ENCODE data around the gene PDZRN4.
"Not testable (repeated sequence)": the region's sequence is repeated elsewhere in the genome, so short reads cannot be mapped to it uniquely, and the experiment has no call there.

The PDZRN4 gene

GRCh38 chr12:41280341-41281095 lies 92.4 kb downstream of the PDZRN4 start:
- in situ Hi-C loops (cut with HindIII; ENCODE audit: low sequenced_read_pairs), result not testable (repeated sequence)

- in situ Hi-C loops (cut with HindIII; ENCODE audit: low sequenced_read_pairs), result not testable (repeated sequence)
Observed at GRCh38 chr12:41285470-41285869, 97.3 kb downstream of the PDZRN4 start.

GRCh38 chr12:41286426-41286825 lies 98.3 kb downstream of the PDZRN4 start:
- in situ Hi-C loops (cut with HindIII; ENCODE audit: low sequenced_read_pairs), result no loop called here

DNA sequence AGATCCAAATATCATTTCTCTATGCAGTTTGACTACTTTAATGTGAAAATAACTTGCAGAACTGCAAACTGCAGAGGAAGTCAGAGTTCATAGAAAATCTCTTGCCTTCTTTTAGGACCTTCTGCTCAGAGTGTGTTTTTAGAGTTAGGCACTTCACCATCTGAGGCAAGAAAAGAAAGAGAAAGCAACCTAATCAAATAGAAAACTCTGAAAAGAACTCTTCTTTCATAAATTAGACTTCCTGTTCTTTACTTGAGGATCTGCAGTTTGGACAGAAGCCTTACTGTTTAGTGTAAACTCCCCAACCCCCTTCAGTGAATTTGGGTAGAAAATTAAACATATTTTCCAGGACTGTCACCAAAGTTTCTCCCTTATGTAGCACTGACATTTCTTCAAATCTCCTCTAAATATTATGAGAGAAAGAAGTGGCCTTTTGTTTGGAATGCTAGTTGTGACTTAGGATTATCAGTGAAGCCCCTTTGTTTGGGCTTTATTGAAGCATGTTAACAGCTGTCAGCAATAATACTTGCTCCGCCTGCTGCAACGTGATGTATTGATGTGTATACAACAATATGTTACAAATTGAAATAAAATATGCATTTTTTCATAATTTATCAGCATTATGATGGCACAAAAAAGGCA lies 99.5 kb downstream of the PDZRN4 start:
- in situ Hi-C loops (cut with HindIII; ENCODE audit: low sequenced_read_pairs), result no loop called here

- in situ Hi-C loops (cut with HindIII; ENCODE audit: low sequenced_read_pairs), result no loop called here
Observed at GRCh38 chr12:41288142-41288811, 100.2 kb downstream of the PDZRN4 start.

GRCh38 chr12:41289501-41289900 lies 101.4 kb downstream of the PDZRN4 start:
- in situ Hi-C loops (cut with HindIII; ENCODE audit: low sequenced_read_pairs), result no loop called here

DNA sequence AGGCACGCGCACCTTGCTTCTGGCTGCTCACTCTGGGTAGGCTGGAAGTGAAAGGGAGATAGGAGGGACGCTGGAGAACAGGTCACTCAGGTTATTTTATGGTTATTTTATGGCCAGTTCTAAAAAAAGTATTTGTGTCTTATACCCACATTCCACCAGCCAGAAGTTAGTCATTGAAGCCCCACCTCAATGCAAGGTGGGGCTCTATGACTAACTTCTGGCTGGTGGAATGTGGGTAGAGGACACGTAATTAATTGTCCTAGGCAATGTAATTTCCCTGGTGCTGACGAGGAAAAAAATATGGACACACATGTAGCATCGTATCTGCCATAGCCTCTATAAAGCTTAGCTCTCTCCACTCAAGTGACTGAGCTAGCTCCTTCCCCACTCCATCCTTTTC lies 104.9 kb downstream of the PDZRN4 start:
- in situ Hi-C loops (cut with HindIII; ENCODE audit: low sequenced_read_pairs), result no loop called here

DNA sequence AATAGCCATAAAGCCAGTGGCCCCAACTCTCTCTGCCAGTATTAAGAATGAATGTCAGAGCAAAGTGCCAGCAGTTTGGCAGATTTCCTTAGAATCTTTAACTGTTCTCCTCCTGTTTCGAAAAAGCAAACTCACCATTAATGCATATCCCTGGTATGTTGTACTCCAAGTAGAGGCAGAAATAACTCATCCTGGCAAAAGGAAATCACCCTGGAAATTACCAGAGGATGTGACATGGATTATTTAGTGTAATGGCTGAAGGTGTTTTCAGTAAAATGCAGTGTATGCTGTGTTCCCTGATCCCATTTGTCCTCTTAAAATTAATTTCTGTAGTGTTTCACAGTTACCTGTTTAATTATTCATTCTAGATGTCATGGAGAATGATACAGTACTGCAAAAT lies 105.3 kb downstream of the PDZRN4 start:
- in situ Hi-C loops (cut with HindIII; ENCODE audit: low sequenced_read_pairs), result no loop called here

GRCh38 chr12:41302979-41303403 lies 114.9 kb downstream of the PDZRN4 start:
- in situ Hi-C loops (cut with HindIII; ENCODE audit: low sequenced_read_pairs), result no loop called here

DNA sequence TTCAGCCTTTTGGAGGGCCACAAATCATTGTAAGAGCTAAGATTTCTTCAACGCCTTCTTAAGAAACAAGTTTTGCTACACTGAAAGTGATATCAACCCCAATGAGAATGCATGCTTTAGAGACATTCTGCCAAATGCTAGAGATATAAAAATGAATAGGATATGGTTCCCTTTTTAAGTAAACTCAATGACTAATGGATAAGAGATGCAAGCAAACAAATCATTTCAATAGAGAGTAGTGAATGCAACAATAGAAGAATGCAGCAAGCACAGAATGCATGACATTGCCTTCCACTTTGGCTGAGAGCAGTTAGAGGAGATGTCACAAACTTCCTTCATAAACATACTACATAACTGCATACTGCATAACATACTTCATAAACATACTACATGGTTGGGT lies 116.4 kb downstream of the PDZRN4 start:
- in situ Hi-C loops (cut with HindIII; ENCODE audit: low sequenced_read_pairs), result no loop called here

- in situ Hi-C loops (cut with HindIII; ENCODE audit: low sequenced_read_pairs), result no loop called here
Observed at GRCh38 chr12:41310367-41310766, 122.2 kb downstream of the PDZRN4 start.

GRCh38 chr12:41311883-41312282 lies 123.8 kb downstream of the PDZRN4 start:
- in situ Hi-C loops (cut with HindIII; ENCODE audit: low sequenced_read_pairs), result no loop called here

DNA sequence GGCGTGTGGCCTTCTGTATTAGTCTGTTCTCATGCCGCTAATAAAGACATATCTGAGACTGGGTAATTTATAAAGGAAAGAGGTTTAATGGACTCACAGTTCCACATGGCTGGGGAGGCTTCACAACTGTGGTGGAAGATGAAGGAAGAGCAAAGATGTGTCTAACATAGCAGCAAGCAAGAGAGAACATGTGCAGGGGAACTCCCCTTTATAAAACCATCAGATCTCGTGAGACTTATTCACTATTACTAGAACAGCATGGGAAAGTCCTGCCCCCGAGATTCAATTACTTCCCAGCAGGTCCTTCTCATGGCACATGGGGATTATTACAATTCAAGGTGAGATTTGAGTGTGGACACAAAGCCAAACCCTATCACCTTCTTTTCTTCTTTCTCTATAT lies 124.3 kb downstream of the PDZRN4 start:
- in situ Hi-C loops (cut with HindIII; ENCODE audit: low sequenced_read_pairs), result not testable (repeated sequence)

DNA sequence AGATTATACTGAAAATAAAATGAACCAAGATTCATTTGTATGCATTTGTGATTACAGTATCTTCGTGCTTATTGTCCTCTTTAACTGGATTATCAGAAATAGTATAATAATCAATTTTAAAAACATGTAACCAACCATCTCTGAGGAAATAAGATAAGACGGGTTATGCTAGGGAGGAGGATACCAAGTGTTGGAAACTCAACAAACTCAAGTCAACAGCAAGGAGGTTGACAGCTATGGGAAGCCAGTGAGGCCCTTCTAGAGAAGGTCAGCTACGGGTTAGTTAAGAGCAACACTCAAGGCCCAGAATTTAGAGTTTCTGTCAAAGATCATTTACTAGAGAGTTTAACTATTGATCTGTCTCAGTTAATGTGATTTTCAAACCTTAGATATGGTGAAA lies 137.2 kb downstream of the PDZRN4 start:
- in situ Hi-C loops (cut with HindIII; ENCODE audit: low sequenced_read_pairs), result no loop called here

GRCh38 chr12:41327096-41327895 lies 139.2 kb downstream of the PDZRN4 start:
- in situ Hi-C loops (cut with HindIII; ENCODE audit: low sequenced_read_pairs), result no loop called here

GRCh38 chr12:41333974-41334373 lies 145.9 kb downstream of the PDZRN4 start:
- in situ Hi-C loops (cut with HindIII; ENCODE audit: low sequenced_read_pairs), result no loop called here

GRCh38 chr12:41334390-41334789 lies 146.3 kb downstream of the PDZRN4 start:
- in situ Hi-C loops (cut with HindIII; ENCODE audit: low sequenced_read_pairs), result no loop called here

GRCh38 chr12:41336041-41336549 lies 148.0 kb downstream of the PDZRN4 start:
- in situ Hi-C loops (cut with HindIII; ENCODE audit: low sequenced_read_pairs), result no loop called here

DNA sequence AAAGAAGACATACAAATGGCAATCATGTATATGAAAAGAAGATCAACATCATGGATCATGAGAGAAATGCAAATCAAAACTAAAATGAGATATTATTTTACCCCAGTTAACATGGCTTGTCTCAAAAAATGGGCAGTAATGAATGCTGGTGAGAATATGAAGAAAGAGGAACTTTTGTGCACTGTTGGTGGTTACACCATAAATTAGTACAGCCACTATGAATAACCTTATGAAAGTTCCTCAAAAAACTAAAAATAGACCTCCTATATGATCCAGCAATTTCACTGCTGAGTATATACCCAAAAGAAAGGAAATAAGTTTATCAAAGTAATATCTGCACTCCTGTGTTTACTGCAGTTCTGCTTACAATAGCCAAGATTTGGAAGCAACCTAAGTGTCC lies 151.7 kb downstream of the PDZRN4 start:
- in situ Hi-C loops (cut with HindIII; ENCODE audit: low sequenced_read_pairs), result no loop called here

DNA sequence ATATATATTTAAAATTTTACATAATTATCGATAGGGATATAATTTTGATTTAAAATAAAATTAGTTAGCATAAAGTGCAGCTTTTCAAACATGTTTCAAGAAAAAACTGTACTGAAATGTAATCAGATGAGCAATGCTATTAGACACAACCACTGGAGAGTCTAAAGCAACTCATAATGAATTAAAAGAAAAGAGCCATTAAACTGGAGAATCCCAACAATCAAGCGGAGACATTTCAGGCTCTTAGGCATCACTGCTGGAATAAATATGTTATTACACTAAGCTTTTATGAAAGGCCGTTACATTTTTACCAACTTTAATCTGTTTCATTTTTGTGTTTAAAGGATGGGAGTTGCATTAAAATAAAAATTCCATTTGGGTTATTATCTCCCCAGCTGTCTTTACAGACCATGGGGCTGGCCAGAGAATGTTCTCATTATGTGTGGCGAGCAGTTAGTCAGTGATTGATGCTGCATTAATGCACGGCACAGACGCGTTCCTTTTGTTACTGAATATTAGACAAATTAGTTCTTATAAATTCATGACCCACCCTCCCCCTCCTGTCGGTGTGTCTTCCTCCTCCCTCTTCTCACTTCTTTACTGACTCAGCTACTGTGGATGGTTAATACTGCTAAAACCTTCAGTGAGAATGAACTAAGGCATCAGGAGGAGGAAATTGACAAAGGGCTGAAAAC lies 156.8 kb downstream of the PDZRN4 start:
- in situ Hi-C loops (cut with HindIII; ENCODE audit: low sequenced_read_pairs), result no loop called here

Measured in DLD1 (cell line).